Measurements from ENCODE around the gene LMAN2L.

- no peak for TF ChIP-seq CTCF (IDR thresholded peaks at IDR 0.05; ENCODE audit: insufficient read depth, low read length)
- no peak for TF ChIP-seq GABPA (IDR thresholded peaks at IDR 0.05; ENCODE audit: low read depth)
- peak; percentile 97 for TF ChIP-seq SPI1 (IDR thresholded peaks at IDR 0.05; ENCODE audit: borderline replicate concordance, low read depth)
- no peak for TF ChIP-seq POLR2AphosphoS5 (IDR thresholded peaks at IDR 0.05; ENCODE audit: low read depth)
Measured at GRCh38 chr2:96656540-96656939, 83.3 kb downstream of the LMAN2L start.
